ENCODE data around the gene SLC6A15.
A peak's percentile ranks its signal among the peaks of the same experiment; 100 is the strongest.

SLC6A15 gene

GRCh38 chr12:84874125-84874824 lies 38.3 kb downstream of the SLC6A15 start:
- DNase-seq: peak; percentile 36 to 58

GRCh38 chr12:84862186-84862585 lies 50.4 kb downstream of the SLC6A15 start:
- DNase-seq: no peak

GRCh38 chr12:84860718-84861117 lies 51.9 kb downstream of the SLC6A15 start:
- DNase-seq: no peak

GRCh38 chr12:84858796-84859195 lies 53.8 kb downstream of the SLC6A15 start:
- no peak for DNase-seq

GRCh38 chr12:84857525-84858208 lies 54.9 kb downstream of the SLC6A15 start:
- no peak for DNase-seq

- DNase-seq: no peak
Measured at GRCh38 chr12:84856156-84856900, 56.3 kb downstream of the SLC6A15 start.

GRCh38 chr12:84843593-84844144 lies 68.9 kb downstream of the SLC6A15 start:
- DNase-seq: no peak

- peak; percentile 8 to 22 for DNase-seq
Measured at GRCh38 chr12:84842406-84843013, 70.1 kb downstream of the SLC6A15 start.

GRCh38 chr12:84841591-84841990 lies 71.0 kb downstream of the SLC6A15 start:
- no peak for DNase-seq

GRCh38 chr12:84840356-84840755 lies 72.2 kb downstream of the SLC6A15 start:
- DNase-seq: no peak

- no peak for DNase-seq
Measured at GRCh38 chr12:84826925-84827324, 85.7 kb downstream of the SLC6A15 start.

GRCh38 chr12:84825149-84825548 lies 87.5 kb downstream of the SLC6A15 start:
- DNase-seq: no peak

GRCh38 chr12:84822525-84822924 lies 90.1 kb downstream of the SLC6A15 start:
- no peak for DNase-seq

GRCh38 chr12:84816916-84817695 lies 95.5 kb downstream of the SLC6A15 start:
- no peak for DNase-seq

- DNase-seq: no peak
Measured at GRCh38 chr12:84814664-84815245, 97.8 kb downstream of the SLC6A15 start.

- DNase-seq: no peak
Measured at GRCh38 chr12:84813780-84814663, 98.6 kb downstream of the SLC6A15 start.

GRCh38 chr12:84811291-84811690 lies 101.3 kb downstream of the SLC6A15 start:
- no peak for DNase-seq

- no peak for DNase-seq
Measured at GRCh38 chr12:84810611-84811010, 102.0 kb downstream of the SLC6A15 start.
